ENCODE results near the gene MYB.

The MYB gene

GRCh38 chr6:135165031-135165430 is 16.1 kb upstream of the MYB start:
- DNase-seq = no peak

- no peak for DNase-seq
Measured at GRCh38 chr6:135166515-135166914, 14.6 kb upstream of the MYB start.

- DNase-seq = no peak
Measured at GRCh38 chr6:135167617-135168016, 13.5 kb upstream of the MYB start.

- no peak for DNase-seq
Measured at GRCh38 chr6:135168766-135169165, 12.3 kb upstream of the MYB start.

GRCh38 chr6:135170238-135170637 is 10.9 kb upstream of the MYB start:
- DNase-seq = no peak

- no peak for DNase-seq
Measured at GRCh38 chr6:135170849-135171248, 10.3 kb upstream of the MYB start.

GRCh38 chr6:135173242-135173988 is 7.7 kb upstream of the MYB start:
- DNase-seq = no peak

- DNase-seq = no peak
Measured at GRCh38 chr6:135173989-135174484, 7.1 kb upstream of the MYB start.

- no peak for DNase-seq
Measured at GRCh38 chr6:135176058-135176457, 5.0 kb upstream of the MYB start.

- no peak for DNase-seq
Measured at GRCh38 chr6:135176464-135176863, 4.6 kb upstream of the MYB start.

- DNase-seq = peak; percentile 7
Measured at GRCh38 chr6:135179372-135179771, 1.7 kb upstream of the MYB start.

- no peak for DNase-seq
Measured at GRCh38 chr6:135179920-135180541, 1.1 kb upstream of the MYB start.

GRCh38 chr6:135181333-135182070 is 394 bp downstream of the MYB start:
- DNase-seq = peak; percentile 75

- peak; percentile 38 for DNase-seq
Measured at GRCh38 chr6:135182071-135183001, 1.2 kb downstream of the MYB start.

GRCh38 chr6:135183002-135183531 is 2.0 kb downstream of the MYB start:
- DNase-seq = peak; percentile 70

- peak; percentile 64 for DNase-seq
Measured at GRCh38 chr6:135183532-135184440, 2.7 kb downstream of the MYB start.

GRCh38 chr6:135185483-135185882 is 4.4 kb downstream of the MYB start:
- DNase-seq = peak; percentile 91

GRCh38 chr6:135186255-135186654 is 5.1 kb downstream of the MYB start:
- DNase-seq = no peak

- DNase-seq = no peak
Measured at GRCh38 chr6:135187372-135187771, 6.3 kb downstream of the MYB start.

GRCh38 chr6:135188718-135189117 is 7.6 kb downstream of the MYB start:
- no peak for DNase-seq

- DNase-seq = no peak
Measured at GRCh38 chr6:135189344-135189743, 8.2 kb downstream of the MYB start.
